K562 (cell line): ENCODE results near the gene C11orf52. TPM values are rescaled to one million over a fixed set of nuclear protein-coding genes. Genes with fewer than 3 reads are reported as not detected.

Experiments used
- ATAC-seq: fragments of 200-7000 bp; cut with Tn5 transposase; 3 replicates; pipeline ENCODE4 v1.9.1; 2020; ENCODE audit warnings: moderate library complexity
- BruUV-seq: library from RNA; stranded (reverse); fragments of 400-500 nt; replicated peaks from 2 replicates; lab custom pipeline; 2021; lab: Mats Ljungman, UMichigan
- CTCF ChIA-PET: fragments of 300-600 bp; formaldehyde crosslinking; extraction: SDS; loops from one replicate; lab custom pipeline; 2021; ENCODE audit warnings: low intra/inter-chr PET ratio; lab: Yijun Ruan, JAX
- POLR2A ChIA-PET: fragments of 300-600, 350-650 bp; sonication (Branson Sonifier 250); formaldehyde crosslinking; extraction: SDS; loops from one replicate; lab custom pipeline; 2021; ENCODE audit warnings: antibody characterized with exemption, inconsistent platforms; lab: Yijun Ruan, JAX
- DNase-seq, 4 experiments: peaks; one replicate each; pipeline versions ENCODE4 v3.0.0 to v3.0.0-alpha.2; 2011 to 2018; ENCODE audit warnings: low spot score in 3 of 4, mixed read lengths in 3 of 4; ENCODE audit errors: extremely low read depth in 1 of 4
- FAIRE-seq: peaks from 2 replicates; lab custom pipeline; 2011; peaks lifted over from hg19 to GRCh38; lab: Jason Lieb, UNC
- H2AFZ ChIP-seq: 2 replicates; pipeline ENCODE4 v1.6.0; 2011; ENCODE audit warnings: low read depth, low read length, control low read depth, inconsistent platforms
- H3K27ac ChIP-seq: fragments of 200-600 bp; 3 replicates; pipeline ENCODE4 v1.8.0; 2011; ENCODE audit warnings: low read depth, mild to moderate bottlenecking, control low read depth, inconsistent platforms, low read length, moderate library complexity, mixed read lengths; ENCODE audit errors: extremely low read depth
- H3K27me3 ChIP-seq, 2 experiments: fragments of 300-600 bp in 1 of 2; 2 replicates in 1 of 2; 3 replicates in 1 of 2; pipeline versions ENCODE4 v1.6.0 to v1.8.0; 2011; ENCODE audit warnings: inconsistent platforms in 2 of 2, low read length in 2 of 2, mild to moderate bottlenecking in 1 of 2, mixed read lengths in 1 of 2, moderate library complexity in 1 of 2; ENCODE audit not compliant: control insufficient read depth in 2 of 2, insufficient read depth in 2 of 2
- H3K36me3 ChIP-seq: fragments of 300-600 bp; 3 replicates; pipeline ENCODE4 v1.8.0; 2011; ENCODE audit warnings: mild to moderate bottlenecking, low read length, inconsistent platforms; ENCODE audit not compliant: control insufficient read depth, insufficient read depth
- H3K4me1 ChIP-seq, 2 experiments: fragments of 200-600 bp in 1 of 2; replicated peaks in 1 of 2; 2 replicates in 1 of 2; 3 replicates in 1 of 2; pipeline versions ENCODE4 v1.5.1 to v1.8.0; 2011; ENCODE audit warnings: inconsistent platforms in 2 of 2, low read length in 2 of 2, mild to moderate bottlenecking in 1 of 2, mixed read lengths in 1 of 2, moderate library complexity in 1 of 2; ENCODE audit not compliant: control insufficient read depth in 2 of 2, insufficient read depth in 2 of 2
- H3K4me2 ChIP-seq: 2 replicates; pipeline ENCODE4 v1.6.1; 2011; ENCODE audit warnings: low read length, control low read depth, inconsistent platforms, mixed read lengths; ENCODE audit not compliant: insufficient read depth
- H3K4me3 ChIP-seq: fragments of 200-600 bp; sonication (generic), shearing (Covaris generic); 2 replicates; pipeline ENCODE4 v1.5.1; 2016; ENCODE audit warnings: control low read depth, inconsistent platforms
- H3K79me2 ChIP-seq: fragments of 200-600 bp; 3 replicates; pipeline ENCODE4 v1.8.0; 2011; ENCODE audit warnings: low read length, inconsistent platforms; ENCODE audit not compliant: control insufficient read depth, insufficient read depth
- H3K9ac ChIP-seq, 2 experiments: 2 replicates each; pipeline versions ENCODE4 v1.6.0 to v1.6.1; 2011; ENCODE audit warnings: low read depth in 2 of 2, low read length in 2 of 2, control low read depth in 1 of 2, inconsistent platforms in 1 of 2, mild to moderate bottlenecking in 1 of 2, mixed read lengths in 1 of 2; ENCODE audit not compliant: insufficient read depth in 1 of 2
- H3K9me1 ChIP-seq: one replicate; pipeline ENCODE4 v1.6.0; 2011; ENCODE audit warnings: inconsistent platforms, mild to moderate bottlenecking, low read length, moderate library complexity; ENCODE audit not compliant: control insufficient read depth, insufficient read depth
- H3K9me3 ChIP-seq: replicated peaks from 2 replicates; pipeline ENCODE4 v1.5.1; 2011; ENCODE audit warnings: low read depth, low read length, inconsistent platforms; ENCODE audit not compliant: control insufficient read depth, insufficient read depth
- H4K20me1 ChIP-seq: replicated peaks from 2 replicates; pipeline ENCODE4 v1.6.1; 2011; ENCODE audit warnings: low read length, inconsistent platforms, mixed read lengths; ENCODE audit not compliant: control insufficient read depth, insufficient read depth
- DPF2 ChIP-seq: fragments of 450-650 bp; IDR thresholded peaks from 2 replicates; pipeline ENCODE4 v1.6.1; 2016
- RBBP5 ChIP-seq: fragments of 200-600 bp; sonication (generic); IDR thresholded peaks from 2 replicates; pipeline ENCODE4 v1.6.1; 2012; ENCODE audit warnings: borderline replicate concordance, mild to moderate bottlenecking, low read length, control low read depth, inconsistent platforms; ENCODE audit not compliant: insufficient read depth, poor library complexity, severe bottlenecking
- TRIM24 ChIP-seq, 2 experiments: fragments of 450-650 bp; IDR thresholded peaks; 2 replicates each; pipeline ENCODE4 v1.6.1; 2016
- ZNF12 ChIP-seq: sonication (generic); formaldehyde crosslinking; IDR thresholded peaks from 2 replicates; pipeline ENCODE4 v1.4.0; 2020; ENCODE audit warnings: mild to moderate bottlenecking, missing genetic modification reagents
- WGBS: fragments of 100-300 bp; shearing (Covaris generic); methylation state at CpG from one replicate; pipeline ENCODE4 v1.1.6; 2016; ENCODE audit warnings: low coverage, mixed read lengths; ENCODE audit not compliant: insufficient coverage; ENCODE audit errors: missing lambda C conversion rate; 5-methylcytosine and 5-hydroxymethylcytosine counted together
- in situ Hi-C: fragments of 300-500 bp; cut with MboI; formaldehyde crosslinking; loops from 4 replicates; pipeline ENCODE4 v1.15.0; 2018; ENCODE audit warnings: inconsistent platforms, mixed read lengths
- intact Hi-C: fragments of 100-400 bp; cut with micrococcal nuclease; formaldehyde crosslinking; loops from 2 replicates; pipeline ENCODE4 v1.14.2; 2022
- polyA plus RNA-seq, 8 experiments: library from polyadenylated mRNA; depleted of rRNA in 4 of 8; stranded (reverse) in 5 of 8; unstranded in 3 of 8; fragments of >200 nt; fragmentation: Nextera tagmentation in 2 of 8; fragmentation: Illumina TruSeq in 1 of 8; extraction: Ambion mirVana in 2 of 8; extraction: Trizol in 1 of 8; gene quantifications; 2 replicates each; pipeline versions ENCODE4 v1.2.1 to v1.2.3, GENCODE V29; 2011 to 2014; ENCODE audit warnings: inconsistent platforms in 1 of 8, missing spikeins in 1 of 8
- total RNA-seq, 7 experiments: library from RNA; depleted of rRNA in 6 of 7; stranded (reverse); fragments of >200 nt in 6 of 7; fragmentation: Illumina TruSeq in 2 of 7; extraction: Trizol in 2 of 7; gene quantifications; 2 replicates each; pipeline versions ENCODE4 v1.2.1 to v1.2.3, GENCODE V29; 2011 to 2021; ENCODE audit warnings: low replicate concordance in 1 of 7
- TF ChIP-seq, protein P1 (sequence below): fragments of 450-650 bp; IDR thresholded peaks from 2 replicates; pipeline ENCODE4 v1.6.1; 2018; ENCODE audit not compliant: partially characterized antibody
- TF ChIP-seq, protein P2 (sequence below): sonication (generic); formaldehyde crosslinking; IDR thresholded peaks from 2 replicates; pipeline ENCODE4 v1.8.0; 2023; ENCODE audit warnings: mild to moderate bottlenecking, missing genetic modification reagents
- TF ChIP-seq, protein P3 (sequence below): sonication (generic); formaldehyde crosslinking; IDR thresholded peaks from 2 replicates; pipeline ENCODE4 v1.8.0; 2022; ENCODE audit warnings: mild to moderate bottlenecking, missing genetic modification reagents, borderline replicate concordance

C11orf52 gene
- total and polyA plus RNA-seq, 9 of the 15 experiments (the other 6 are each of a cell fraction or from before 2014, with no cell fraction given), result 0.29 to 2.9 (median 1.0) TPM

DNA sequence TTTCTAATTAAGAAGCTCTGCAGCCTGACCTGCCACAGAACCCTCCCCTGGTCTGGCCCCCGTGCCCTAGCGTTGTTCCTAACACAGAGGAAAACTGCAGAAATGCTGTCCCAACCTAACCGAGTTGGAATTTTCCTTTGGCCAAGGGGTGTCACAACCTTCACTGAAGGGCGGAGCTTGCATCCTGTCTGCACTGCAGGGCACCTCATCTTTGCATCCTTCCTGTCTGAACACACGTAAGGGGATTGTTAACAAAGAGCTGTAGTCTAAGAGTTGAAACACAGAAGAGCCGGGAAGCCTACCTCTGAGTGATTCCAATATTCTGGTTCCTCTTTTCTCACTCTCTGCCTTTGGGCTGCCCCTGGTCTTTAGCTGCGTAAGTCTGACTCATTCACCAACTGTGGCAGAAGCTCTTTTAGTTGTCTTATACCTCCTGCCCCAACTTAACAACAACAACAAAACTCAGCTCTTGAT, 20.0 kb downstream of the C11orf52 start:
- in situ Hi-C loops, result no loop called here
- 15% methylated on average over 7 of the region's 7 CpGs for WGBS
- H3K4me1 ChIP-seq, result peaks cover 22 to 31% of the 10 kb centered on the region in 2 experiments
- no peaks in the 10 kb centered on the region for H3K9me1 ChIP-seq
- no peaks in the 10 kb centered on the region for H3K27me3 ChIP-seq
- H3K27ac ChIP-seq, result peak overlapping the region; percentile 62; the same call in 2 of the 3 replicates
- peak overlapping the region; percentile 75 for H2AFZ ChIP-seq
- peak in 2 of 4 experiments; percentile 32 to 56 for DNase-seq
- peak; percentile 52 for ATAC-seq
- BruUV-seq, result TSS peak; percentile 34
- no peak overlapping the region for H3K4me3 ChIP-seq
- peaks cover 8% of the 10 kb centered on the region; the same call in 2 of the 3 replicates for H3K79me2 ChIP-seq
- POLR2A ChIA-PET, result interaction anchor here (0.6 to 4.2 kb wide), 4 partner anchors 10 to 45 kb away, joined by 3 to 20 read pairs (median 3); no protein-coding TSS in a partner anchor
- no peaks in the 10 kb centered on the region for H3K36me3 ChIP-seq
- intact Hi-C loops, result no loop called here
- FAIRE-seq, result peak; percentile 74
- no peaks in the 10 kb centered on the region for H3K9me3 ChIP-seq
- peak overlapping the region; percentile 44 to 77; a peak in 2 of 4 replicates for H3K9ac ChIP-seq
- CTCF ChIA-PET, result no interaction called here
- no peaks in the 10 kb centered on the region for H4K20me1 ChIP-seq
- H3K4me2 ChIP-seq, result peak overlapping the region; percentile 96
- TF ChIP-seq TRIM24 (IDR thresholded peaks at IDR 0.05) (no peak), DPF2 (0 out of 2 replicates have a peak, but pooled peaks have one; percentile 45), RBBP5 (peak; percentile 36), ZNF12 (CRISPR knock-in tag) (0 out of 2 replicates have a peak, but pooled peaks have one; percentile 75)
- TF ChIP-seq, protein P1, sequence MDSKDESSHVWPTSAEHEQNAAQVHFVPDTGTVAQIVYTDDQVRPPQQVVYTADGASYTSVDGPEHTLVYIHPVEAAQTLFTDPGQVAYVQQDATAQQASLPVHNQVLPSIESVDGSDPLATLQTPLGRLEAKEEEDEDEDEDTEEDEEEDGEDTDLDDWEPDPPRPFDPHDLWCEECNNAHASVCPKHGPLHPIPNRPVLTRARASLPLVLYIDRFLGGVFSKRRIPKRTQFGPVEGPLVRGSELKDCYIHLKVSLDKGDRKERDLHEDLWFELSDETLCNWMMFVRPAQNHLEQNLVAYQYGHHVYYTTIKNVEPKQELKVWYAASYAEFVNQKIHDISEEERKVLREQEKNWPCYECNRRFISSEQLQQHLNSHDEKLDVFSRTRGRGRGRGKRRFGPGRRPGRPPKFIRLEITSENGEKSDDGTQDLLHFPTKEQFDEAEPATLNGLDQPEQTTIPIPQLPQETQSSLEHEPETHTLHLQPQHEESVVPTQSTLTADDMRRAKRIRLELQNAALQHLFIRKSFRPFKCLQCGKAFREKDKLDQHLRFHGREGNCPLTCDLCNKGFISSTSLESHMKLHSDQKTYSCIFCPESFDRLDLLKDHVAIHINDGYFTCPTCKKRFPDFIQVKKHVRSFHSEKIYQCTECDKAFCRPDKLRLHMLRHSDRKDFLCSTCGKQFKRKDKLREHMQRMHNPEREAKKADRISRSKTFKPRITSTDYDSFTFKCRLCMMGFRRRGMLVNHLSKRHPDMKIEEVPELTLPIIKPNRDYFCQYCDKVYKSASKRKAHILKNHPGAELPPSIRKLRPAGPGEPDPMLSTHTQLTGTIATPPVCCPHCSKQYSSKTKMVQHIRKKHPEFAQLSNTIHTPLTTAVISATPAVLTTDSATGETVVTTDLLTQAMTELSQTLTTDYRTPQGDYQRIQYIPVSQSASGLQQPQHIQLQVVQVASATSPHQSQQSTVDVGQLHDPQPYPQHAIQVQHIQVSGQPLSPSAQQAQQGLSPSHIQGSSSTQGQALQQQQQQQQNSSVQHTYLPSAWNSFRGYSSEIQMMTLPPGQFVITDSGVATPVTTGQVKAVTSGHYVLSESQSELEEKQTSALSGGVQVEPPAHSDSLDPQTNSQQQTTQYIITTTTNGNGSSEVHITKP, result peak; percentile 32
- TF ChIP-seq, protein P2, sequence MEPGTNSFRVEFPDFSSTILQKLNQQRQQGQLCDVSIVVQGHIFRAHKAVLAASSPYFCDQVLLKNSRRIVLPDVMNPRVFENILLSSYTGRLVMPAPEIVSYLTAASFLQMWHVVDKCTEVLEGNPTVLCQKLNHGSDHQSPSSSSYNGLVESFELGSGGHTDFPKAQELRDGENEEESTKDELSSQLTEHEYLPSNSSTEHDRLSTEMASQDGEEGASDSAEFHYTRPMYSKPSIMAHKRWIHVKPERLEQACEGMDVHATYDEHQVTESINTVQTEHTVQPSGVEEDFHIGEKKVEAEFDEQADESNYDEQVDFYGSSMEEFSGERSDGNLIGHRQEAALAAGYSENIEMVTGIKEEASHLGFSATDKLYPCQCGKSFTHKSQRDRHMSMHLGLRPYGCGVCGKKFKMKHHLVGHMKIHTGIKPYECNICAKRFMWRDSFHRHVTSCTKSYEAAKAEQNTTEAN (CRISPR knock-in tag), result no peak
- TF ChIP-seq, protein P3, sequence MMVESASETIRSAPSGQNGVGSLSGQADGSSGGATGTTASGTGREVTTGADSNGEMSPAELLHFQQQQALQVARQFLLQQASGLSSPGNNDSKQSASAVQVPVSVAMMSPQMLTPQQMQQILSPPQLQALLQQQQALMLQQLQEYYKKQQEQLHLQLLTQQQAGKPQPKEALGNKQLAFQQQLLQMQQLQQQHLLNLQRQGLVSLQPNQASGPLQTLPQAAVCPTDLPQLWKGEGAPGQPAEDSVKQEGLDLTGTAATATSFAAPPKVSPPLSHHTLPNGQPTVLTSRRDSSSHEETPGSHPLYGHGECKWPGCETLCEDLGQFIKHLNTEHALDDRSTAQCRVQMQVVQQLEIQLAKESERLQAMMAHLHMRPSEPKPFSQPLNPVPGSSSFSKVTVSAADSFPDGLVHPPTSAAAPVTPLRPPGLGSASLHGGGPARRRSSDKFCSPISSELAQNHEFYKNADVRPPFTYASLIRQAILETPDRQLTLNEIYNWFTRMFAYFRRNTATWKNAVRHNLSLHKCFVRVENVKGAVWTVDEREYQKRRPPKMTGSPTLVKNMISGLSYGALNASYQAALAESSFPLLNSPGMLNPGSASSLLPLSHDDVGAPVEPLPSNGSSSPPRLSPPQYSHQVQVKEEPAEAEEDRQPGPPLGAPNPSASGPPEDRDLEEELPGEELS (CRISPR knock-in tag), result no peak
